Mucosa of rectum (tissue), 2 donors: ENCODE data around the gene DCLK1.

ENCODE experiments used
- H3K27ac ChIP-seq, 2 donors: one replicate each; pipeline ENCODE4 v1.7.0; 2013; ENCODE audit warnings: inconsistent platforms in 2 of 2, low read depth in 2 of 2, low read length in 2 of 2
- H3K27me3 ChIP-seq, 2 donors: one replicate each; pipeline ENCODE4 v1.7.0; 2013; ENCODE audit warnings: low read length in 2 of 2; ENCODE audit not compliant: control insufficient read depth in 2 of 2, insufficient read depth in 2 of 2
- H3K36me3 ChIP-seq, 2 donors: one replicate each; pipeline ENCODE4 v1.7.0; 2013; ENCODE audit warnings: low read length in 2 of 2; ENCODE audit not compliant: control insufficient read depth in 2 of 2, insufficient read depth in 2 of 2
- H3K4me1 ChIP-seq, 2 donors: one replicate each; pipeline ENCODE4 v1.7.0; 2013; ENCODE audit warnings: low read length in 2 of 2, mild to moderate bottlenecking in 1 of 2; ENCODE audit not compliant: control insufficient read depth in 2 of 2, insufficient read depth in 2 of 2
- H3K4me3 ChIP-seq, 2 donors: one replicate each; pipeline ENCODE4 v1.7.0; 2013; ENCODE audit warnings: low read length in 2 of 2
- H3K9ac ChIP-seq, 2 donors: one replicate each; pipeline ENCODE4 v1.7.0; 2013; ENCODE audit warnings: low read length in 2 of 2, low read depth in 1 of 2, mild to moderate bottlenecking in 1 of 2
- H3K9me3 ChIP-seq, 2 donors: one replicate each; pipeline ENCODE4 v1.7.0; 2013; ENCODE audit warnings: low read length in 2 of 2; ENCODE audit not compliant: control insufficient read depth in 2 of 2
- donor health status: healthy.
- donor health status: Normal muscosa, but diverticular disease.

The DCLK1 gene

DNA sequence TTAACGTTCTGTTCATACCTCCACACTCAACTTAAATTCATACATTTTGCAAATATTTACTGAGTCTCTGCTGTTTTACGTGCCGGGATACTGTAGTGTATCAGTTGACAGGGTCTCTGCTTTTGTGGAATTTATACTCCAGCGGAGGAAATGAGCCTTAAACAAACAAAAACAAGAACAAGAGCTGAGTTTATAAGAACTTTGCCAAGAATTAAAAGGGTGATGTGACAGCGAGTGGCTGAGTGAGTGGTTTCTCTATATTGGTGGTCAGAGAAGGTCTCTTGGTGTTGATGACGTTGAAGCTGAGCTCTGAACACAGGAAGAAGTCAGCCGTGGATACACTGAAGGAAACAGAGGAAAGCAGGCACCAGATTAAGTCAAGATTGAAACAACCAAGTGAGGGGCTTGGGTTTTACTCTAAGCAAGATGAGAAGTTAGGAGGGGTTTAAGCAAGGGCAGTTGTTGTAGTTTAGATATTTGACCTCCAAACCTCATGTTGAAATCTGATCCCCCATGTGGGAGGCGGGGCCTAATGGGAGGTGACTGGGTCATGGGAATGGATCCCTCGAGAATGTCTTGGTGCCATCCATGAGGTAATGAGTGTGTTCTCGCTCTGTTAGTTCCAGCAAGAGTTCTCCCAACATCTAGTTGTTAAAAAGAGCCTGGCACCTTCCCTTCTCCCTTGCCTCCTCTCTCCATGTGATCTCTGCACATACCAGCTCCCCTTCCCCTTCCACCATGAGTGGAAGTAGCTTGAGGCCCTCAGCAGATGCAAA lies 248.3 kb downstream of the DCLK1 start:
- H3K4me1 ChIP-seq: no peaks in the 10 kb centered on the region
- H3K4me3 ChIP-seq: no peak overlapping the region
- no peak overlapping the region for H3K27ac ChIP-seq
- no peaks in the 10 kb centered on the region for H3K36me3 ChIP-seq
- no peak overlapping the region for H3K9ac ChIP-seq
- H3K27me3 ChIP-seq: no peaks in the 10 kb centered on the region
- H3K9me3 ChIP-seq: no peaks in the 10 kb centered on the region

DNA sequence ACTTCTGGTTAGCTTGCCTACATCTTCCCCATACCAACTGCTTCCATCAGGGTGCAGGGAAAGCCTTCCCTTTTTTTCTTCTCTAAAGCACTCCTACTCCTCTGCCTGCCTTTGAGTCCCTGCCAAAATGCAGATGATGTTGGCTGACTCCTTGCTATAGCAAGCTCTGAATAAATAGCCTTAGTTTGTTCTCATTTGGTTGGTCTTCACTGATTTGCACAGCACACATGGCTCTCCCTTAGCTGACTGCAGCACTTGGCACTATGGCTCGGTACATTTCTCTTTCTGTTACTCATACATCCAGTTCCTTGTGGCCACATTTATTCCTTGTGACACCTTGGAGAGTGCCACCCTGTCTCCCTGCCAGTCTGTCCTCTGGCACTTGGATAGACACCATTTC lies 249.8 kb downstream of the DCLK1 start:
- no peak overlapping the region for H3K9ac ChIP-seq
- H3K27me3 ChIP-seq: no peaks in the 10 kb centered on the region
- no peak overlapping the region for H3K4me3 ChIP-seq
- no peaks in the 10 kb centered on the region for H3K4me1 ChIP-seq
- no peak overlapping the region for H3K27ac ChIP-seq
- H3K9me3 ChIP-seq: no peaks in the 10 kb centered on the region
- H3K36me3 ChIP-seq: no peaks in the 10 kb centered on the region

DNA sequence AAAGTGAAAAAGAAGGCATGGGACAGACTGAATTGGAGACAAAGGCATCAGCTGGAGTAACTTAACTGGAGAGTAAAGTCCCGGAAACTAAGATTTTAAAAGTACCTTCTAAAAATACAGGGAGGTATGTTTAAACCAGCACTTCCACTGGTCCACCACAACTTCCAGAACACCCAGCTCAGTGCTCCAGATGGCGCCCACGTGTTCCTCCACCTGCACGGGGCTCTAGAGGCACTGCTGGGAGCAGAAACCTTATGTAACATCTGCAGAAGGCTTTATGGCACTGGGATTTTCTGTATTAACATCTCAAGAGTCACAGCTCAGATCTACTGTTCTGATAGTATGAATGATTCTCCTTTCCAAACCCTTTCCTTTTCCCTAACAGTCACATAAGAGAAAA lies 252.1 kb downstream of the DCLK1 start:
- Histone ChIP-seq H3K27ac (no peak overlapping the region), H3K4me1 (no peaks in the 10 kb centered on the region), H3K9me3 (no peaks in the 10 kb centered on the region), H3K9ac (no peak overlapping the region), H3K27me3 (no peaks in the 10 kb centered on the region), H3K36me3 (no peaks in the 10 kb centered on the region), H3K4me3 (no peak overlapping the region)

DNA sequence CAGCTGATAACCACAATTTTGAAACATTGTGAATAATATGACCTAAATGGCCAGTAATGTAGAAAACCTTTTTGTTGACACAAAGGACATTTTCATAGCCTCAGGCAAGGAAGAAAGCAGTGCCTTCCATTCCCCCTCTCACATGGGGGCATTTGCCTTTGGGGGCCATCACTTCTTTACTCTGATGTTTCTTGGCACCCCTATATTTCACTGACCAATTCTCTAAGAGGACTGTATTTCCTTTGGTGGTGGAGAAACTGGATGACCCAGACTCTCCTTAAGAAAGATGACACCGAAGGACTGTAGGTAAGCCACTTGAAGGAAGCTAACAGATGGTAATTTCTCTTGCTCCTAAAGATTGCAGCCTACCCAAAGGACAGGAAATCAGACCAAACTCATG lies 254.6 kb downstream of the DCLK1 start:
- Histone ChIP-seq H3K4me3 (no peak overlapping the region), H3K9me3 (no peaks in the 10 kb centered on the region), H3K27me3 (no peaks in the 10 kb centered on the region), H3K36me3 (no peaks in the 10 kb centered on the region), H3K4me1 (no peaks in the 10 kb centered on the region), H3K27ac (no peak overlapping the region), H3K9ac (no peak overlapping the region)

DNA sequence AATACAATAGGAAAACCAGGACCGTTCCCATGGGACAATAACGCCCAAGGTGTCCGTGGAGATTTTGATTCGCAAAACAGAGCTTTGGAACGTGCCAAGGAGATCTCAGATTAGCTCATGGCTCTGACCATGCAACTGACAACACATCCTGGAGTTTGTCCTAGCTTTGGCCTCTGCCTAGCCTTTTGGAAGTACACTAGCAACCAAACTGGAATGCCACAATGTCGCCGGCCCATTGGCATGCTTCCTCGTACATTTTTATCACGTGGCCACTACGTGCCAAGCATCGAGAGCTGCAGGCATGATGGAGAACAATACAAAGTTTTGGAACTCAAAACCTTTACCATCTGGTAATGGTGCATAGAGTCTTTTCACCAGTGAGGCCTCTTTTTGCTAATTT lies 256.5 kb downstream of the DCLK1 start:
- no peaks in the 10 kb centered on the region for H3K27me3 ChIP-seq
- no peak overlapping the region for H3K9ac ChIP-seq
- no peak overlapping the region for H3K4me3 ChIP-seq
- H3K27ac ChIP-seq: no peak overlapping the region
- H3K36me3 ChIP-seq: no peaks in the 10 kb centered on the region
- H3K9me3 ChIP-seq: no peaks in the 10 kb centered on the region
- no peaks in the 10 kb centered on the region for H3K4me1 ChIP-seq

DNA sequence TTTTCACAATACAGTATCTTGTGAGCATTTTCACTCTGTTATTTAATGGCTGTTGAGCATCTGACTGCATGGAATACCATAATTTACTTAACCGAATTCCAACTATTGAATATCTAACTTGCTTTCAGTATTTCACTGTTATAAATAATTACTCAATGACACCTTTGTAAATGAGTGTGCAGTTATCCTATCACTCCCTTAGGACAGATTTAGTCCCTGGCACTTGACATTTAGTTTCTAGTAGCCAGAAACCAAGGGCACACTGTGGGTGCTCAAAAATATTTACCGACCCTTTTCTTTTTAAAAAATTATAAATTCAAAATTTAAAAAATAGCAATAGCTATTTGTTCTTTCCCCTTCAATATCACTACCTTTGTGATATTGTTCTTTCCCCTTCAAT lies 258.8 kb downstream of the DCLK1 start:
- Histone ChIP-seq H3K4me3 (no peak overlapping the region), H3K4me1 (no peaks in the 10 kb centered on the region), H3K36me3 (no peaks in the 10 kb centered on the region), H3K27ac (no peak overlapping the region), H3K27me3 (no peaks in the 10 kb centered on the region), H3K9me3 (no peaks in the 10 kb centered on the region), H3K9ac (no peak overlapping the region)

DNA sequence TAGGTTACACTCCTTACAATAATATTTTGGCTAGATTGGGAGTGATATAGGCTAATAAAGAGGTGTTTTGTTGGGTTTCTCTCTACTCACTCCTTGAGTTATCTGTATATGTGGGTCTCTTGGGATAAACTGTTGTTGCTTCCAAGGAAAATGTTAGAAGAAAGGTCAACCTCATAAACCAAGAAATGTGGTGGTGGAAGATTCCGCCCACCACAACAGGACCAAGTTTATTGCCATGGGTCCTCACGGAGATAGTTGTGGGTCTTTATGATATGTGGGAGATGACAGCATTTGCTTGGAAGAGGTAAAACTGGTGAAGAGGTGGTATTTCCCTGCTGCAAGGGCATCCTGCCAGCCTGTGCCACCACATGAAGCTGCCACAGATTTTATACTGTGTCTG lies 259.6 kb downstream of the DCLK1 start:
- H3K27ac ChIP-seq: no peak overlapping the region
- no peak overlapping the region for H3K4me3 ChIP-seq
- H3K27me3 ChIP-seq: no peaks in the 10 kb centered on the region
- no peak overlapping the region for H3K9ac ChIP-seq
- H3K9me3 ChIP-seq: no peaks in the 10 kb centered on the region
- no peaks in the 10 kb centered on the region for H3K36me3 ChIP-seq
- no peaks in the 10 kb centered on the region for H3K4me1 ChIP-seq

DNA sequence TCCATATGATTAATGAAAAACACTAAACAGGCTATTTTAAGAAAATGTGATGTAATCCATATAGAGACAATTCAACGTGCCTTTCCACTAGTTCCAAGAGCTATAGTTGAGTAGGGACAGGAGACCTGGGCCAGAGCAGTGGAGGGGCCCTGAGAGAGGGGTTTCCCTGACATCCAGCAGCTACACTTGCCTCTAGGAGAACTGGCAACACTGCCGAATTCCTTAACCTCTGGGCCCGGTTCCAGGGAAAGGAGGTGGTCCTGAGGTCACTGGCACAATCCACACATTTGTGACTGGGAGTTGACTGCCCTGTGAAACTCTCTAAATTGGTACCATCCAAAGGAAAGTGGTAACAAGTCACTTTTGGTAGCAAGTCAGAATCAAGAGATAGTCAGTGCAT lies 264.4 kb downstream of the DCLK1 start:
- H3K4me1 ChIP-seq: no peaks in the 10 kb centered on the region
- no peaks in the 10 kb centered on the region for H3K27me3 ChIP-seq
- H3K27ac ChIP-seq: no peak overlapping the region
- H3K9ac ChIP-seq: no peak overlapping the region
- H3K4me3 ChIP-seq: no peak overlapping the region
- H3K9me3 ChIP-seq: no peaks in the 10 kb centered on the region
- H3K36me3 ChIP-seq: no peaks in the 10 kb centered on the region

DNA sequence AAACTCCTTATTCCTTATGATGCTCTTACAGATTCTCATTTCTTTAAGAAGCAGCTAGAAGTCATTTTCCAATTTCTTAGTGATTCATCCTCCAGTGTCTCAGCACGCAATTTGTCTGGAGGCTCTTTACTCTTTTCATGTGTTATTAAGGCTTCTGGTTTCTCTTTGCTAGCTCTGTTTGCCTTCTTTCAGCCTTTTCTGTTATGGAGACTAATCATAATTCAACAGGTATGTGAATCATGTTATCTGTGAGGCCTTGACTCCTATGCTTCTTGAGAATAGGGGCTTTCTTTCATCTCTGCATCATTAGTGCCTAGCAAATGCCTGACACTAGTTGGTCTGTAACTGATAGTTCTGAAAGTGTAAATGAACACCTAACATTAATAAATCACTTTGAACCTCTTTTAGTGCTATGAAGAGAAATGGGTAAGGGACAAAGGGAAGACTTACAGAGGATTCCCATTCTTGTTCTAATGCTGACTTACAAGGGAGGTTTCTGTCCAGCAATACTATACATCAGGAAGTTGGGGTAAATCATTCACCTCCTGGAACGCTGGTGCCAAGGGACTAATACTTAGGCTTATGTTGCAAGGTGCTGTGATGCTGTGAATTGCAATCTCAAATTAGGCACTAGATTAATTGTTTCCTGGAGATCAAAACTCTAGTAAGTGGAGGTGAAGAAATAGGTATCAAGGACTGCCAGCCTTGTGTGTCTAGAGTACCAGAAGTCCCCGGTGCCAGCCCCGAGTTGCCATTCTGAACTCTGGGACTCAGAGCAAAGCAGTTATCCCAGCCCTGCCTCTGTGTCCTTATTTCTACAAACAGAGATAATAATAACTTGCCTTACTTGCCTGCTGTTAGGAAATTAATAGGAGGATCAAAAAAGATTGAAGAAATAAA lies 265.6 kb downstream of the DCLK1 start:
- no peaks in the 10 kb centered on the region for H3K36me3 ChIP-seq
- H3K4me1 ChIP-seq: no peaks in the 10 kb centered on the region
- no peaks in the 10 kb centered on the region for H3K27me3 ChIP-seq
- no peak overlapping the region for H3K27ac ChIP-seq
- no peak overlapping the region for H3K9ac ChIP-seq
- H3K9me3 ChIP-seq: no peaks in the 10 kb centered on the region
- no peak overlapping the region for H3K4me3 ChIP-seq

DNA sequence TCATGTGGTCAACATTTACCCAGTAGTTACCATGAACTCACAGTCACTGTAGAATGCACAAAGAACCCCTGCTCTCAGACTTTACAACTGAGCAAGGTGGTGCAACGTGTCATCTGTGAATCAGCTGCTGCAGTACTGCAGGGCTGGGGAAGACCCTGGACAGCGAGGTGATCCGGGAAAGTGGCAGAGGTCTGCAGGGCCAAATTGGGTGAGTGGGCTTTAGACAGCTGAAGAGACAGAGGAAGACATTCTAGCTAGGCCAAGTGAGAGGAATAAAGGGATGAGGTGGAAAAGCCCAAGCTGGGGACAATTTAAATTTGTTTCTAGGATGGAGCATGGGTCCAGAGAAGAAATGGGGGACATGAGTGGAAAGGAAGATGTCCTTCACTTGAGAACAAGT lies 270.5 kb downstream of the DCLK1 start:
- Histone ChIP-seq H3K4me1 (no peaks in the 10 kb centered on the region), H3K27me3 (no peaks in the 10 kb centered on the region), H3K36me3 (no peaks in the 10 kb centered on the region), H3K27ac (no peak overlapping the region), H3K4me3 (no peak overlapping the region), H3K9me3 (no peaks in the 10 kb centered on the region), H3K9ac (no peak overlapping the region)
